ENCODE data around the gene ACO2.

GRCh38 chr22:41504397-41504796 is 35.5 kb downstream of the ACO2 start:
- TF ChIP-seq CTCF (IDR thresholded peaks at IDR 0.05; ENCODE audit: low read depth, low read length, poor library complexity, severe bottlenecking) (no peak), EZH2phosphoT487 (IDR thresholded peaks at IDR 0.05; ENCODE audit: borderline replicate concordance, low read length) (no peak)
